ENCODE data around the gene HMGCS2.

- TF ChIP-seq, protein P1, sequence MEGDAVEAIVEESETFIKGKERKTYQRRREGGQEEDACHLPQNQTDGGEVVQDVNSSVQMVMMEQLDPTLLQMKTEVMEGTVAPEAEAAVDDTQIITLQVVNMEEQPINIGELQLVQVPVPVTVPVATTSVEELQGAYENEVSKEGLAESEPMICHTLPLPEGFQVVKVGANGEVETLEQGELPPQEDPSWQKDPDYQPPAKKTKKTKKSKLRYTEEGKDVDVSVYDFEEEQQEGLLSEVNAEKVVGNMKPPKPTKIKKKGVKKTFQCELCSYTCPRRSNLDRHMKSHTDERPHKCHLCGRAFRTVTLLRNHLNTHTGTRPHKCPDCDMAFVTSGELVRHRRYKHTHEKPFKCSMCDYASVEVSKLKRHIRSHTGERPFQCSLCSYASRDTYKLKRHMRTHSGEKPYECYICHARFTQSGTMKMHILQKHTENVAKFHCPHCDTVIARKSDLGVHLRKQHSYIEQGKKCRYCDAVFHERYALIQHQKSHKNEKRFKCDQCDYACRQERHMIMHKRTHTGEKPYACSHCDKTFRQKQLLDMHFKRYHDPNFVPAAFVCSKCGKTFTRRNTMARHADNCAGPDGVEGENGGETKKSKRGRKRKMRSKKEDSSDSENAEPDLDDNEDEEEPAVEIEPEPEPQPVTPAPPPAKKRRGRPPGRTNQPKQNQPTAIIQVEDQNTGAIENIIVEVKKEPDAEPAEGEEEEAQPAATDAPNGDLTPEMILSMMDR (IDR thresholded peaks at IDR 0.05) = no peak
- TF ChIP-seq POLR2A (IDR thresholded peaks at IDR 0.05) = no peak
Measured at GRCh38 chr1:119729044-119729443, 39.7 kb downstream of the HMGCS2 start.

Measured in tibial nerve (tissue), 3 donors.